Activated CD8-positive, alpha-beta memory T cell treated with anti-CD3 and anti-CD28 coated beads for 36 hours (primary cell): Measurements from ENCODE around the gene SHISA7. TPM values are rescaled to one million over a fixed set of nuclear protein-coding genes. Genes with fewer than 3 reads are reported as not detected.
"Not testable (repeated sequence)": the region's sequence is repeated elsewhere in the genome, so short reads cannot be mapped to it uniquely, and the experiment has no call there.

Source experiments
- CTCF ChIA-PET: fragments of 350-600 bp; sonication (Branson Sonifier 250); formaldehyde crosslinking; loops from one replicate; lab custom pipeline; 2021; ENCODE audit warnings: antibody characterized with exemption; lab: Charles Lee
- POLR2A ChIA-PET: fragments of 350-600 bp; sonication (Branson Sonifier 250); formaldehyde crosslinking; loops from one replicate; lab custom pipeline; 2021; ENCODE audit warnings: antibody characterized with exemption; lab: Charles Lee
- total RNA-seq, 2 experiments: library from RNA; stranded (reverse); gene quantifications; one replicate each; pipeline ENCODE4 v1.2.3, GENCODE V29; 2021

SHISA7 gene
- total RNA-seq, 2 experiments from 2014 or later = not detected

GRCh38 chr19:55455576-55456235, 12.6 kb upstream of the SHISA7 start:
- CTCF ChIA-PET = no interaction called here
- POLR2A ChIA-PET = no interaction called here

- ChIA-PET POLR2A (no interaction called here), CTCF (no interaction called here)
These were observed 11.7 kb upstream of the SHISA7 start for GRCh38 chr19:55454787-55455243.

- POLR2A ChIA-PET = no interaction called here
- CTCF ChIA-PET = interaction anchor here (0.7 to 2.2 kb wide), 5 partner anchors 8 to 313 kb away, joined by 3 to 7 read pairs (median 4); partner anchors contain the start of gene ISOC2
These were observed 10.6 kb upstream of the SHISA7 start for GRCh38 chr19:55453511-55454260.

GRCh38 chr19:55452749-55453346, 9.7 kb upstream of the SHISA7 start:
- ChIA-PET CTCF (interaction anchor here (1.0 to 2.2 kb wide), 5 partner anchors 9 to 312 kb away, joined by 3 to 7 read pairs (median 4); partner anchors contain the start of gene ISOC2), POLR2A (no interaction called here)

GRCh38 chr19:55451965-55452748, 9.1 kb upstream of the SHISA7 start:
- ChIA-PET POLR2A (interaction anchor here (0.6 kb wide), 1 partner anchor 104 kb away, joined by 3 read pairs; no protein-coding TSS in a partner anchor), CTCF (interaction anchor here (0.6 to 2.2 kb wide), 4 partner anchors 10 to 215 kb away, joined by 3 to 7 read pairs (median 4); partner anchors contain the start of gene ISOC2)

GRCh38 chr19:55451163-55451964, 8.3 kb upstream of the SHISA7 start:
- ChIA-PET POLR2A (interaction anchor here (0.6 kb wide), 2 partner anchors 26 to 103 kb away, joined by 3 to 6 read pairs; no protein-coding TSS in a partner anchor), CTCF (interaction anchor here (0.6 to 1.1 kb wide), 3 partner anchors 16 to 216 kb away, joined by 3 to 4 read pairs (median 3); no protein-coding TSS in a partner anchor)

- POLR2A ChIA-PET = interaction anchor here (0.5 to 0.6 kb wide), 2 partner anchors 239 to 730 kb away, joined by 4 to 6 read pairs; no protein-coding TSS in a partner anchor
- CTCF ChIA-PET = interaction anchor here (1.4 kb wide), 1 partner anchor 19 kb away, joined by 6 read pairs; no protein-coding TSS in a partner anchor
These were observed 6.4 kb upstream of the SHISA7 start for GRCh38 chr19:55449469-55449868.

GRCh38 chr19:55448175-55448490, 5.0 kb upstream of the SHISA7 start:
- CTCF ChIA-PET = interaction anchor here (1.0 kb wide), 1 partner anchor 11 kb away, joined by 3 read pairs; no protein-coding TSS in a partner anchor
- POLR2A ChIA-PET = not testable (repeated sequence)

GRCh38 chr19:55447421-55448174, 4.5 kb upstream of the SHISA7 start:
- POLR2A ChIA-PET = interaction anchor here (0.7 kb wide), 1 partner anchor 32 kb away, joined by 9 read pairs; no protein-coding TSS in a partner anchor

GRCh38 chr19:55446060-55446459, 3.0 kb upstream of the SHISA7 start:
- CTCF ChIA-PET = interaction anchor here (0.6 to 1.6 kb wide), 2 partner anchors 58 to 102 kb away, joined by 3 read pairs; no protein-coding TSS in a partner anchor
- POLR2A ChIA-PET = no interaction called here

More at GRCh38 chr19:55447421-55448174, 4.5 kb upstream of the SHISA7 start:
- CTCF ChIA-PET = interaction anchor here (0.7 to 1.6 kb wide), 5 partner anchors 12 to 307 kb away, joined by 3 to 5 read pairs (median 3); no protein-coding TSS in a partner anchor

GRCh38 chr19:55444646-55445045, 1.5 kb upstream of the SHISA7 start:
- POLR2A ChIA-PET = no interaction called here

GRCh38 chr19:55443824-55444480, 852 bp upstream of the SHISA7 start:
- ChIA-PET POLR2A (no interaction called here), CTCF (interaction anchor here (0.6 to 1.1 kb wide), 2 partner anchors 26 to 611 kb away, joined by 3 to 6 read pairs; no protein-coding TSS in a partner anchor)

More at GRCh38 chr19:55444646-55445045, 1.5 kb upstream of the SHISA7 start:
- CTCF ChIA-PET = no interaction called here

- CTCF ChIA-PET = no interaction called here
- POLR2A ChIA-PET = no interaction called here
These were observed 633 bp downstream of the SHISA7 start for GRCh38 chr19:55442372-55442961.

GRCh38 chr19:55441692-55442321, 1.3 kb downstream of the SHISA7 start:
- ChIA-PET POLR2A (no interaction called here), CTCF (interaction anchor here (1.6 kb wide), 1 partner anchor 12 kb away, joined by 3 read pairs; no protein-coding TSS in a partner anchor)

GRCh38 chr19:55441319-55441691, 1.8 kb downstream of the SHISA7 start:
- POLR2A ChIA-PET = no interaction called here

More at GRCh38 chr19:55441319-55441691, 1.8 kb downstream of the SHISA7 start:
- CTCF ChIA-PET = interaction anchor here (1.6 kb wide), 1 partner anchor 12 kb away, joined by 3 read pairs; no protein-coding TSS in a partner anchor
